ENCODE data around the gene BMAL1.
"Not testable (repeated sequence)": the region's sequence is repeated elsewhere in the genome, so short reads cannot be mapped to it uniquely, and the experiment has no call there.

Gene BMAL1

GRCh38 chr11:13391217-13391616, 113.6 kb downstream of the BMAL1 start:
- no peak for DNase-seq

DNA sequence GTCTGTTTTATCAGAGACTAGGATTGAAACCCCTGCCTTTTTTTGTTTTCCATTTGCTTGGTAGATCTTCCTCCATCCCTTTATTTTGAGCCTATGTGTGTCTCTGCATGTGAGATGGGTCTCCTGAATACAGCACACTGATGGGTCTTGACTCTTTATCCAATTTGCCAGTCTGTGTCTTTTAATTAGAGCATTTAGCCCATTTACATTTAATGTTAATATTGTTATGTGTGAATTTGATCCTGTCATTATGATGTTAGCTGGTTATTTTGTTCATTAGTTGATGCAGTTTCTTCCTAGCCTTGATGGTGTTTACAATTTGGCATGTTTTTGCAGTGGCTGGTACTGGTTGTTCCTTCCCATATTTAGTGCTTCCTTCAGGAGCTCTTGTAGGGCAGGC, 120.7 kb downstream of the BMAL1 start:
- DNase-seq, result not testable (repeated sequence)

GRCh38 chr11:13405220-13405619, 127.6 kb downstream of the BMAL1 start:
- no peak for DNase-seq

- no peak for DNase-seq
Observed at GRCh38 chr11:13415201-13415600, 137.6 kb downstream of the BMAL1 start.

DNA sequence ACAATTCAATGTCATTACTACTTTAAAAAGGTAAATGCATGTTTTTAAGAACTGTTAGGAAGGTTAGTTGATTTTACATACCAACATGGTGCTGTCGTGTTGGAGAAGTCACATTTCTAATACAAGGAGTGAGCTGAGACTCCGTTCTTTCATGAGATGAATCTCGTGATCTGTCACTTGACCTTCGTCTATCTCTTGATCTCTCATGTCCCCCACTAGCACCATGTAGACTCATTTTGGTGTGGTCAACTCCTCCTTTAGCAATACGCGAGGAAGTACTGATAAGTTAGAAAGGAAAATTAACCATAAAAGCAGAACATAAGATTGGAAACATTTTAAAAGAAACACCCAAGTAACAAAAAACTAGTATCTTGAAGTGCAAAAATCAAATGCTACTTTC, 144.0 kb downstream of the BMAL1 start:
- no peak for DNase-seq

GRCh38 chr11:13423372-13423771, 145.8 kb downstream of the BMAL1 start:
- no peak for DNase-seq

DNA sequence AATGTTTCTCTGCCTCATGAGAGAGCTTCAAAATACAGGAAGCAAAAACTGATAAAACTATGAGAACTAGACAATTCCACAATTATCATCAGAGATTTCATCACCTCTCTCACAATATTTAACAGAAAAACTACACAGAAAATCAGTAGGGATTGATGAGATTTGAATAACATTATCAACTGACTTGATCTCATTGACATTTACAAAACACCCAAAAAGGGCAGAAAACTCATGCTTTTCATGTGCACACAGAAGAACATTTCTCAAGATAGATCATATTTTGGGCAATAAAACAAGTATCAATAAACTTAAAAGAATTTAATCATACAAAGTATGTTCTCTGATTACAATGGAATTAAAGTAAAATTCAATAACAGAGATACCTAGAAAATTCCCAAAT, 149.8 kb downstream of the BMAL1 start:
- DNase-seq, result no peak

DNA sequence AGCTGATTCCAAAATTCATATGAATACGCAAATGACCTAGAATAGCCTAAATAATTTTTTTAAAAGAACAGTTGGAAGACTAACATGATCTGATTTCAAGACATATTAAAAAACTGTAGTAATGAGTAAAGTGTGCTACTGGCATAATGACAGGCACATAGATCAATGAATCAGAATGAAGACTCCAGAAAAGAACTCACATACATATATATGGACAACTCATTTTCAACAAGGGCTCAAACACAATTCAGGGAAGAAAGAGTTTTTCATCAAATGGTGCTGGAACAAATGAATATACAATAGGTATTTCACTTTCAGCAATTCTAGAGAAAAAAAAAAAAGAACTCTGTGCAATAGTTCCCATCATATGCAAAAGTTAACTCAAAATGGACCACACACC, 151.7 kb downstream of the BMAL1 start:
- DNase-seq, result no peak

DNA sequence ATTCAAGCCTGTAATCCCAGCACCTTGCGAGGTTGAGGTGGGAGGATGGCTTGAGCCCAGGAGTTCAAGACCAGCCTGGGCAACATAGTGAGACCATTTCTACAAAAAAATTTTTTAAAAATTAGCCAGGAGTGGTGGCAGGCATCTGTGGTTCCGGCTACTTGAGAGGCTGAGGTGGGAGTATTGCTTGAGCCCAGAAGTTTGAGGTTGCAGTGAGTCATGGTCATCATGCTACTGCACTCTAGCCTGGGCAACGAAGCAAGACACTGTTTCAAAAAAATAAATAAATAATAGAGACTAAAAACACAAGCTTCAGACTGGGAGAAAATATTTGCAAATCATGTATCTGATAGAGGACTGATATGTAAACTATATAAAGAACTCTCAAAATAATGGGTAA, 152.2 kb downstream of the BMAL1 start:
- DNase-seq, result no peak

DNA sequence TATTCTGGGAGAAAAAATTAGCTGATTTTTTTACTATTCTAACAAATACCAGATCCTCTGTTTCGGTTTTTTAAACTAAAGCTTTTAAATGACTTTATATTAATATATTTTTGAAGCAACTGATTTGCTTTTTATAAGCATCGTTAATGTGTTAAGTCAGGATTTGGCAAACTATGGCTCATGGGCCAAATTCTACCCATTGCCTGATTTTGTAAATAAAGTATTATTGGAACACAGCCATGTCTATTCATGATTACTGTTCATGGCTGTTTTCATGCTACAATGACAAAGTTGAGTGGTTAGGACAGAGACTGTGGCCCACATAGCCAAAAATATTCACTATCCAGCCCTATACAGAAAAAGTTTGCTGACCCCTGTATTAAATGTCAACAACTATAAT, 155.8 kb downstream of the BMAL1 start:
- DNase-seq, result no peak

GRCh38 chr11:13434247-13435205, 156.9 kb downstream of the BMAL1 start:
- DNase-seq, result no peak

- DNase-seq, result not testable (repeated sequence)
Observed at GRCh38 chr11:13436836-13437235, 159.2 kb downstream of the BMAL1 start.

Data from CD4-positive, alpha-beta T cell treated with Interleukin-12 subunit alpha and Interleukin-12 subunit beta, for 1 hour (primary cell).